HG02642 (cell line): ENCODE results near the gene ATP6V1C2.
"Not testable (repeated sequence)": the region's sequence is repeated elsewhere in the genome, so short reads cannot be mapped to it uniquely, and the experiment has no call there.

Experiments
- ATAC-seq: cut with Tn5 transposase; IDR thresholded peaks from one replicate; pipeline ENCODE4 v1.9.1; 2021; ENCODE audit warnings: mild to moderate bottlenecking; ENCODE audit not compliant: unreplicated experiment, poor library complexity

The ATP6V1C2 gene

GRCh38 chr2:10765914-10766313, 44.5 kb downstream of the ATP6V1C2 start:
- no peak for ATAC-seq

DNA sequence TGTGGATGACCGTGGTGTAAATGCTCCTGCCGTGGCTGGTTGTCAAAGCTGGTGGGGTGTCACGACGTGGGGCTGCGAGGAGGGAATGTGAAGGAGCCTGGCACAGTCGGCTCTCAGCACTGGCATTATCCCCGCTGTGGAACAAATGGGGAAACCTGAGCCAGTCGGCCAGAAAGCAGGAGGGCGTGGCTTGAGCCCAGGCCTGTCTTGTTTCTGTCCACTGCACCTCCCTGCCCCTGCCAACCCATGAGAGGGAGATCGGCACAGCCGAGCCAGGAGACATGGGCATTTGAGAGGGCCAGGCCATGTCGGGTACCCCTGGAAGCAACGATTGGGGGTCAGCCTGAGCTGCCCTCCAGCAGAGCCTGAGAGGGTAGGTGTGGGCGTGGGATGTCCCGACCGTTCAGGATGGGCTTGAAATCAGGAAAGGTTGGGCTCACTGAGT, 46.7 kb downstream of the ATP6V1C2 start:
- ATAC-seq: no peak

DNA sequence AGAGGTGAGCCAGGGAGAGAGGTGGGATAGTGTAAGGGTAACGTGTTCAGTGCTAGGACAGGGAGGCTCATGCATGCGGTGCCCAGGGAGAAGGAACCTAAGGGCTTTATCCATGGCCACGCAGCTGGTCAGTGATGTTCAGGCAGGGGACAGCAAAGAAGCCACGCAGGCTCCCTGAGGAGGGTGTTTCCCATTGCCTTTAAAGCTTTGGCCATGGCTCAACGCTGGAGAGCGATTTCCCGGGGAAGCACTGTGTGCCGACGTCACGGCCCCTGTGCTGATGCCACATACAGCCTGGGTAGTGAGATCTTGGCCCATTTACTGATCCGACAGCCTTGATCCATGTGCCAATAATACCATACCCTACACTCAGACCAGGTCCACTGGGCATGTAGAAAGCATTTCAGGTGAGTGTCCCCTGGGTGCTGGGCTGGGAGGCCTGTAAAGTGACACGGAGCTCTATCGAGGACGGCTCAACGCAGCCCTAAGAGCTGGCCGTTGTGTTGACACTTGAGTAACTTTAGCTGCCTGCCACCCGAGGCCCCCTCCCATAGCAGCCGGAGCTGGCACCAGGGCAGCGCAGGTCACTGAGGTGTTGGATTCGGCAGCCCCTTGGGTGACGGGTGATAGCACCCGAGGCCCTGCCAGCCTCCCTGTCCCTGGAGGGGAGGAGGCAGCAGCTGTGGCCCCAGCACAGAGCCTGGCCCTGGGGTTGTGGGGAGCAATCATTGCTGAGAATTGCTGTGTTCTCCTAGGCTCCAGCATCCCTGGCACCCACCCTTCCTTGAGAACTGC, 49.7 kb downstream of the ATP6V1C2 start:
- ATAC-seq: no peak

GRCh38 chr2:10771786-10772185, 50.4 kb downstream of the ATP6V1C2 start:
- no peak for ATAC-seq

DNA sequence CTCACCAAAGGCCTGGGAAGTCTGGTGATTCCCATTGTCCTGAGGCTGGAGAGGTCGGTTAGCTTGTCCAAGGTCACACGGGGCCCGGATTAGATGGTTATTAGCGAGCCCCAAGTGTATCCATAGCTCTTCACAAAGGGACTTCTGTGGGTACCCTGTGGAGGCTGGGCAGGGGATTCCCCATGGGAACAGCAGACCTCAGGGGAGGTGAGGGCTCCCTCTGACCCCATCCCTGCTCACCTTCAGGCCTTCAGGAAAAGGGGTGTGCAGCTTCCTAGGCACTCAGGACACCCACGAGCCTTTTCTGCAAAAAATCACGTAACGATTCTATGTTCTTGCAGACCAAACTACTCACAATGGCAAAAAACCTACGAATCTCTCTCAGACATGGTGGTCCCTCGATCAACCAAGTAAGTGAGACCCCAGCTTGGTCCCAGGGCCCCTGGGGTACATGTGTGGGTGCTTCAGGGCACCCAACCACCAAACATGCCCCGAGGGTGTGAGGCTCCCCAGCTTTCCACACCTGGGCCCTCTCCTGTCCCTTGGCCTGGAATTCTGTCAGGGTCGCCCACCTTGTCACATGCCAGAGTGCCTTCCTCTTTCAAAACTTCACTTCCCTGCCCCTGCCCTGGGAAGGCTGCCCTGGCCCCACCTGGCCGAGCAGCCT, 50.9 kb downstream of the ATP6V1C2 start:
- ATAC-seq: no peak

- no peak for ATAC-seq
These were observed 51.4 kb downstream of the ATP6V1C2 start for GRCh38 chr2:10772868-10773215.

GRCh38 chr2:10773821-10774341, 52.5 kb downstream of the ATP6V1C2 start:
- ATAC-seq: no peak

GRCh38 chr2:10774394-10774793, 53.0 kb downstream of the ATP6V1C2 start:
- no peak for ATAC-seq

- no peak for ATAC-seq
These were observed 53.8 kb downstream of the ATP6V1C2 start for GRCh38 chr2:10775021-10775780.

DNA sequence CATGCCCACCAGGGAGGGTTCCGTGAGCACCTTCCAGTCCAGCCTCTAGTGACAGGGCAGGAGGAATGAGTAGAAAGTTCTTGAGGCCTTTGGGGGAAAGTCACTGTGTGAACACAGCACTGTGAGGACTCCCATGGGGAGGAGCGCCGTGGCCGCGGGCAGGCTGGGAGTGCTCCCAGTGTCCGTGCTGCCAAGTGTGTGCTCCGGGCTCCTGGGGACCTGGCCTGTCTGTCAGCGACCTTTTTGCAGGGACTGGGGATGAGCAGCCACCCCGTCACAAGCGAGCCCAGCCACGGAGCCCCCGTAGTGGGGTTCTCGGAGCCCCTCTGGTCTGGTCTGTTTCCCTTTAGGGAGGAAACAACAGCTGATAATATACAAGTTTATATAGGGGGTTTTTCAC, 54.4 kb downstream of the ATP6V1C2 start:
- no peak for ATAC-seq

DNA sequence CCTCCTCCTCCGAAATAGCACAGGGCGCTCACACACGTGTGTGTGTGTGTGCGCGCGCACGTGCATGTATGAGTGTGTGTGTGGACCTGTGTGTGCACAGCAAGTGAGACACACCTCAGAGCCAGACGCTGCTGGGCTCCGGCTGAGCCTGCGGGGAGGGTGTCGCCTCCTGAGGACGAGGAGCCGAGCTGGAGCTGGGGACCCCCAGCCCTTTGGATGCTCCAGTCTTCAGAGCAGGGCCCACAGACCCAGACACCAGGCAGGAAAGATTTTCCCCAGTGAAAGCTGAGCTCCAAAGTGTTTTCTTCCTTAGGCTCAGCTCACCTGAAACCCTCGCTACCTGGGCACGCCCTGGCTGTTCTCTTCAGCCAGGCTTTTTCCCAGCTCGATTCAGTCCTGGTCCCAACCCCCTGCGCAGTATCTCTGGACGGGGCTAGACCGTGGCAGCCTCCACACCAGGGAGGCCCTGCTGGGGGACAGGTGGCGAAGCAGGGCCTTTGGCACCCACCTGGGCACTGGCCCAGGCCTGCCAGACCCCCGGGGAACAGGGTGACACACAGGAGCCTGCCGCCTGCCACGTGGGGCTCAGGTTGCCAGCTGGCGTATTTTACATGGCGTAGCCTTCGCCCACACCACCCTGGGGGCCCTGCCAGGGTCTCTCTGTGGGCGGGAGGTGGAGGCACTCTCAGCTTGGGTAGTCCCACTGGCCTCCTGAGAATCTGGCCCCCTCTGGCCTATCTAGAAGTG, 55.0 kb downstream of the ATP6V1C2 start:
- no peak for ATAC-seq

GRCh38 chr2:10777111-10777841, 55.8 kb downstream of the ATP6V1C2 start:
- ATAC-seq: no peak

- ATAC-seq: no peak
These were observed 56.7 kb downstream of the ATP6V1C2 start for GRCh38 chr2:10777842-10778723.

DNA sequence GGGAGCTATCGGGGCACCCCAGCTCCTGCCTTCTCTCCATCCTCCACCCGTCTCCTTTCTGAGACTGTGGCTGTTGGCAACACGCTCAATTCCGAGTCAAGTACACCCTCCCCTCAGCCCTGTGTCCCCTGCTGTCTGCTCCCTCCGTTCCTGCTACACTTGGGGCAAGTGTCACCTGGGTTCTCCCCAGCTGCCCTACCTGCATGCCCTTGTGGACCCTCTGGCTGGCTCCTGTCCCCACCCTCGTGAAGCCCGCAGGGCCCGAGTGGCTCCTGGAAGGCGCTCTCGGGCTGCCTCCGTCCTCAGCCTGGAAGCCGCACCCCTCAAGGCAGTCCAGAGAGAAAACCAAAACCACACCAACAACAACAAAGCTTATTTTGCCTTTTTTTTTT, 57.3 kb downstream of the ATP6V1C2 start:
- ATAC-seq: no peak

- no peak for ATAC-seq
These were observed 58.5 kb downstream of the ATP6V1C2 start for GRCh38 chr2:10779776-10780490.

GRCh38 chr2:10780491-10780820, 59.0 kb downstream of the ATP6V1C2 start:
- no peak for ATAC-seq

GRCh38 chr2:10780821-10781220, 59.4 kb downstream of the ATP6V1C2 start:
- not testable (repeated sequence) for ATAC-seq

DNA sequence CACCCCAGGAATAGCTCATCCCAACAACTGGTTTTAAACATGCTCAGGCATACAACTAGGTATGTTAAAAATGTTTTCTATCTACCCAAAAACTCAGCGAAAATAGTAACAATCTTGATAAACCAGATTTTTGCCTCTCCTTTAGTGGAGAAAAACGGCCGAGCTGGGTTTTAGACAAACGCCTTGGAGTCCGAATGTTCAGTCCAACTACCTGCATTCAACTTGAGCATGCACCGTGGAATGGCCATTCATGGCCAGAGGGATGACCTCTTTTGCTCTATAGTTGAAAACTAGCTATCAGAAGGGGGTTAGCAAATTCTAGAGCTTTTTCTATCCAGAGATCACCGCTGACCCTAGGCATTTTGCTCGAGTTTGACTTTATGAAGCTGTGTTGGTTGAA, 60.3 kb downstream of the ATP6V1C2 start:
- no peak for ATAC-seq
